HG03342 (cell line): ENCODE measurements around the gene RFLNA.
"Not testable (repeated sequence)": the region's sequence is repeated elsewhere in the genome, so short reads cannot be mapped to it uniquely, and the experiment has no call there.

Experiments used
- ATAC-seq: cut with Tn5 transposase; IDR thresholded peaks from one replicate; pipeline ENCODE4 v1.9.1; 2021; ENCODE audit warnings: mild to moderate bottlenecking, moderate library complexity; ENCODE audit not compliant: unreplicated experiment

RFLNA gene

GRCh38 chr12:124282287-124282686 is 12.6 kb upstream of the RFLNA start:
- no peak for ATAC-seq

GRCh38 chr12:124283326-124283725 is 11.6 kb upstream of the RFLNA start:
- ATAC-seq, result no peak

GRCh38 chr12:124284368-124284767 is 10.5 kb upstream of the RFLNA start:
- ATAC-seq, result no peak

GRCh38 chr12:124286414-124286813 is 8.5 kb upstream of the RFLNA start:
- ATAC-seq, result no peak

GRCh38 chr12:124286971-124287370 is 7.9 kb upstream of the RFLNA start:
- no peak for ATAC-seq

- no peak for ATAC-seq
These were observed 5.0 kb upstream of the RFLNA start for GRCh38 chr12:124289634-124290600.

- ATAC-seq, result no peak
These were observed 2.5 kb upstream of the RFLNA start for GRCh38 chr12:124292385-124292784.

- ATAC-seq, result no peak
These were observed 1.4 kb upstream of the RFLNA start for GRCh38 chr12:124293286-124294003.

- no peak for ATAC-seq
These were observed 652 bp downstream of the RFLNA start for GRCh38 chr12:124295431-124296058.

GRCh38 chr12:124296295-124296915 is 1.5 kb downstream of the RFLNA start:
- no peak for ATAC-seq

- ATAC-seq, result no peak
These were observed 2.0 kb downstream of the RFLNA start for GRCh38 chr12:124296916-124297351.

- no peak for ATAC-seq
These were observed 2.5 kb downstream of the RFLNA start for GRCh38 chr12:124297389-124297788.

GRCh38 chr12:124297856-124298255 is 3.0 kb downstream of the RFLNA start:
- ATAC-seq, result no peak

GRCh38 chr12:124298685-124299410 is 4.0 kb downstream of the RFLNA start:
- no peak for ATAC-seq

- no peak for ATAC-seq
These were observed 4.9 kb downstream of the RFLNA start for GRCh38 chr12:124299628-124300388.

GRCh38 chr12:124300657-124301056 is 5.8 kb downstream of the RFLNA start:
- not testable (repeated sequence) for ATAC-seq

- ATAC-seq, result no peak
These were observed 6.3 kb downstream of the RFLNA start for GRCh38 chr12:124301084-124301654.

GRCh38 chr12:124302241-124302806 is 7.4 kb downstream of the RFLNA start:
- ATAC-seq, result no peak
